KOPT-K1 (cell line): Measurements from ENCODE around the gene DOCK8.

ENCODE experiments used
- H3K27ac ChIP-seq: fragments of 200-600 bp; sonication (generic); 2 replicates; pipeline ENCODE4 v1.5.1; 2016; ENCODE audit warnings: antibody characterized with exemption, mild to moderate bottlenecking, low read depth, low read length; ENCODE audit not compliant: poor library complexity, severe bottlenecking
- H3K36me3 ChIP-seq: fragments of 200-600 bp; sonication (generic); 2 replicates; pipeline ENCODE4 v1.5.1; 2017; ENCODE audit warnings: antibody characterized with exemption, mild to moderate bottlenecking, low read length, moderate library complexity; ENCODE audit not compliant: insufficient read depth
- H3K9me3 ChIP-seq: fragments of 200-600 bp; sonication (generic); 2 replicates; pipeline ENCODE4 v1.5.1; 2017; ENCODE audit warnings: antibody characterized with exemption, low read length, mild to moderate bottlenecking; ENCODE audit not compliant: insufficient read depth, poor library complexity, severe bottlenecking

DOCK8 gene

GRCh38 chr9:468766-469426 is 254.2 kb downstream of the DOCK8 start:
- Histone ChIP-seq H3K27ac (peak overlapping the region; percentile 66), H3K36me3 (peaks cover 31% of the 10 kb centered on the region), H3K9me3 (no peaks in the 10 kb centered on the region)

DNA sequence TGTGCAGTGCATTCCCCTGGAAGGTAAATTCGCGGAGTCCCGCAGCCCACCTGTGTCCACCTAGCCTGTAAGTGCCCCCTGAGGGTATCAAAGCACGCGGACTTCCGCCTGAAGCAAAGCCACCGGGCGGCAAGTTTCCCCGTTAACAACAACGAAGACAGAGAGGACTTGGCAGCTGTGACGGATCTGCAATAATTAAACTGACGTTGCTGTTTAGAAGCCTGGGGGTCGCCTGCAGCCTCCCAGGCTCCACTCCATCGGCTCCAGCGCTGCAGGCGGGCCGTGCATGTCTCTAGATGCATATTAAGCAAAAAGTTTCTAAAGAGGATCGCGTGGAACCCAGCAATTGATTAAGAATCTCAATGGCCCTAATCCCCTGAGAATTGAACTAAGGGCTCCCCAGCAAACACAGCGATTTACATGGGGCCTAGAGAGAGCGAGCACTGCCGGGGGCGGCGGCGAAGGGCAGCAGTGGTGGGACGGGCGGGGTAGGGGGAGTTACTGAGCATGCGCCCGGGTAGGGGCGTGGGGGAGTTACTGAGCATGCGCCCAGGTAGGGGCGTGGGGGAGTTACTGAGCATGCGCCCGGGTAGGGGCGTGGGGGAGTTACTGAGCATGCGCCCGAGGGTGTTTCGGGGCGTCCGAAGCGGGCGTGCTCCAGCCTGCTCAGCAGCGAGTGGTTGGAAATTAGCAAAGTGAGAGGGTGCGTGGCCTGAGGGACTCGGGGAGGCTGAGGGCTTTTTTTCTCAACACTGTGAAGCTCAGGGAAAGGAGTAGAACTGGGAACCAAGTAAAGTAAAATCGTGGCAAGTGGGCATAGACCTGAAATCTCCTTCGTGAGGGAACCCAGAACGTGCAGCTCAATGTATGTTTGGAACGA is 255.2 kb downstream of the DOCK8 start:
- Histone ChIP-seq H3K27ac (peak overlapping the region; percentile 66), H3K9me3 (no peaks in the 10 kb centered on the region), H3K36me3 (peaks cover 21% of the 10 kb centered on the region)

GRCh38 chr9:470552-471194 is 256.0 kb downstream of the DOCK8 start:
- peak overlapping the region; percentile 60 for H3K27ac ChIP-seq
- peaks cover 13% of the 10 kb centered on the region for H3K36me3 ChIP-seq
- H3K9me3 ChIP-seq: no peaks in the 10 kb centered on the region

- H3K27ac ChIP-seq: peak overlapping the region; percentile 60
- no peaks in the 10 kb centered on the region for H3K9me3 ChIP-seq
- H3K36me3 ChIP-seq: peaks cover 9% of the 10 kb centered on the region
Measured at GRCh38 chr9:471320-471719, 256.7 kb downstream of the DOCK8 start.

DNA sequence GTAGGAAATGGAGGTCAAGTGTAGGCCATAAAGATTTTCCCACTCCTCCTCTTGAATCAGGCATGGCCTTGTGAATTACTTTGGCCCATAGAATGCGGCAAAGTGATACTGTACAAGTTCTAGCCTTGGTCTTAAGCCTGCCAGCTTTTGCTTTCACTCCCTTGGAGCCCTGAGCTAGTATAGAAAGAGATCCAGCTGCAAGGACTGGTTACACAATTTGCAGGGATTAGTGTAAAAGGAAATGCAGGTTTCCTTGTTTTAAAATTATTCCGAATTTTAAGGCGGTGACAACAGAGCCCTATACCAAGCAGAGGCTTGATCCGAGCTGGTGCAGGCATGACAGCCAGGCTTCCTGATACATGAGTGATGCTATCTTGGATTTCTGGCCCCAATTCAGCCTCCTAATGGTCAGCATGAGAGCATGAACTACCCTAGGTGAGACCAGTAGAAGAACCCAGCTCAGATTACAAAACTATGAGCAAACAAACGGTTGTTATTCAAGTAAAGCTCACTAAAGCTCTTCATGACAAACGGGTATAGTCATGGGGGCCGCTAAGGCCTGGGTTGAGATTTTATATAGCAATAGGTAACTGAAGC is 257.9 kb downstream of the DOCK8 start:
- Histone ChIP-seq H3K9me3 (no peaks in the 10 kb centered on the region), H3K27ac (no peak overlapping the region), H3K36me3 (no peaks in the 10 kb centered on the region)

- no peak overlapping the region for H3K27ac ChIP-seq
- no peaks in the 10 kb centered on the region for H3K9me3 ChIP-seq
- no peaks in the 10 kb centered on the region for H3K36me3 ChIP-seq
Measured at GRCh38 chr9:477193-477592, 262.5 kb downstream of the DOCK8 start.

DNA sequence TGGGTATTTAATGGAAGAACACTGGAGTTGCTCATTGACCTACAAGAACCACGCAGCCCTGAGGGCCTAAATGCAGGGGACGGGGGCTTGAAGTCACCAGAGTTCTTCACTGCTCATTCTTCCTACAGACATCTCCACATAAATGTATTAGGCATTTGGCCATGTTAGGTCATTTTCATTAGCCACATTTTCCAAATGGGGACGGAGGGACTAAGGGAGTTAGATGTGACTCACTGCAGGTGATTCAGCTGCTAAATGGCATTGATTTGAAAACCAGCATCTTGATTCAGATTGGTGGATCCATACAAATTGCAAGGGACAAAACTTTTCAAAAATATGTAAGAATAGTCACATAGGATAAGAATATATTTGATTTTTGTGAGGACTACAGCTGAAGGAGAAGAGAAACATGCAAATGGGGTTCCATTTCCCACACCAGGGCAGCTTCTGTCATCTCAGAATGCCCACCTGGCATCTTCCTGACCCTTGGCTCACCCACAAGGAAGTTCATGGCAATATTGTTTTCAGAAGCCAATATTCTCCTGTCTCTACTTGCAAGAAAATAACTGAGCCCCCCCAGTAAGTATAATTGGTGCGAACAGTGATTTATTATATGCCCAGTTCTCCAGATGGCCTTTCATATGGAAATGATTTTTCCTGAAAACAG is 264.8 kb downstream of the DOCK8 start:
- no peaks in the 10 kb centered on the region for H3K36me3 ChIP-seq
- no peak overlapping the region for H3K27ac ChIP-seq
- peaks cover 12% of the 10 kb centered on the region for H3K9me3 ChIP-seq

DNA sequence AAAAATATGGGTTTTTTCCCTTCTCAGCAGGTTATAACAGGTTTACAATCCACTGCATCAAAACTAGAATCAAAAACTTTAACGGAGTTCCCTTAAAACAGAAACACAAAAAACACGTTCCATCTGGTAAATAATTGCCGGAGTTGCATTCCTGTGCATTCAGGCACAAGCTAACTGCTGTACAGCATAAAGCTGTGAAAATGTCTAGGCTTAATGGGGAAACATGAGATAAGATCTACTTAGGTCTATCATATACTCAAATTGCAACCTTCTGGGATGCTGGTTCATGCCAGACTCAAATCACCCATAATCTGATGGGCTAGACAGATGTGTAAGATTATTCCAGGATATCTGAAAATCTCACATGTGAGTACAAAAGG is 265.3 kb downstream of the DOCK8 start:
- Histone ChIP-seq H3K9me3 (peaks cover 17% of the 10 kb centered on the region), H3K36me3 (no peaks in the 10 kb centered on the region), H3K27ac (no peak overlapping the region)

GRCh38 chr9:482739-483138 is 268.1 kb downstream of the DOCK8 start:
- no peaks in the 10 kb centered on the region for H3K36me3 ChIP-seq
- H3K27ac ChIP-seq: no peak overlapping the region
- peaks cover 20% of the 10 kb centered on the region for H3K9me3 ChIP-seq

GRCh38 chr9:486156-486555 is 271.5 kb downstream of the DOCK8 start:
- peaks cover 20% of the 10 kb centered on the region for H3K9me3 ChIP-seq
- no peak overlapping the region for H3K27ac ChIP-seq
- H3K36me3 ChIP-seq: no peaks in the 10 kb centered on the region

- Histone ChIP-seq H3K36me3 (no peaks in the 10 kb centered on the region), H3K9me3 (peaks cover 20% of the 10 kb centered on the region), H3K27ac (no peak overlapping the region)
Measured at GRCh38 chr9:487429-487828, 272.8 kb downstream of the DOCK8 start.

DNA sequence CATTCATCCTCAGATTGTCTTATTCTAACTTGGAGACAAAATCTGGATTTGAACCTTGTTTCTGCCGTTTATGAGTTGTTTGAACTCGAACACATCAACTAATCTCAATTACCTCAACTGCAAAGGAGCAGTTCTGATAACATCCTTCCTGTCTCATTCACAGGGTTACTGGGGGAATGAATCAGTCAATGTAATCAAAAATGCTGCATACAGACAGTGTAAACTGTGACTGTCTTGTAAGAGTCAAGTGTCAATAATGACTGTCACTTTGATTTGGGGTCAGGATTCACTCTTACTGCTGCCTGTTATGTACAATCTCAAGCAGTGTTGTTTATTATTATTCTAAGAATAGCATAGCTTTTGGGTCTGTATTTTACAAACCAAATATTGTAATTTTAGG is 273.8 kb downstream of the DOCK8 start:
- Histone ChIP-seq H3K9me3 (peaks cover 17% of the 10 kb centered on the region), H3K27ac (no peak overlapping the region), H3K36me3 (no peaks in the 10 kb centered on the region)

DNA sequence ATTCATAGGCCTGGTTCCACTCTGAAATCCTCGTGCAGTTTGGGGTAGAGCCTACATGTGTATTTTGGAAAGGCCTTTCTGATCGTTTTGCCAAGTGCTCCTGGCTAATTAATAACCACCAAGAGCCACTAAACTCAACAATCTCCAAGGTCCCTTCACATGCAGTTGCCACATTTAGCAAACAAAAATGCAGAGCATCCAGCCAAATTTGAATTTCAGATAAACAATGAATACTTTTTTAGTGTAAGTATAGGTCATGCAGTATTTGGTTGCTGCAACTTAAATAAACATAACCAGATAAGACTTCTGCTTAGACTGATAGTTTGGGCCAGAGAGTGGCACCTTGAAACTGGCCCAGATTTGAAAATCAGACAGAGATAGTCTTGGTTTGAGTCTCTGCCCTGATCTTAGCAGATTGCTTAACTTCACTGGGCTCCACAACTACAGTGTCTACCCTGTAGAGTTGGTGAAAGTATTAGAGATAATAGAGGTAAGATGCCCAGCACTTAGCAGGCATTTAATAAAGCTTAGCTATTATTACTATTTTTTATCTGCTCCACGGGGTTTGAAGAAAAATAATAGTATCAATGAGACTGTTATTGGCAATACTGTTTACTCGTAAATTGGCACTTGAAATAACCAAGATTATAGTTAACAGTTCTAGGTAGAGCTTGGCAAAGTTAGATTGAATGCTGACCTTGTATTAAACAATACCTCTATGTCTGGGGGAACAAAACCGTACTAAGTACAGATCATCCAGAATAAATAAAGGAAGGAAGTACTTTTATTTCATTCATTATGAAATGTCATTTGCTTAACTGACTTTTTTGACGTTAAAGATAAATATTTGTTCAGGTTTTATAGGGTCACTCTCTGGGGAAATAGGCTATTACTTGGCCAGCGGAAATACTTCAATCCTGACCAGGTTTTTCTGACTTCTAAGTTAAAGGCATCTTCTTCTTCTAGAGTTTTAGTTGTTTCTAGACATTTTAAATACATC is 274.8 kb downstream of the DOCK8 start:
- H3K9me3 ChIP-seq: peaks cover 7% of the 10 kb centered on the region
- H3K36me3 ChIP-seq: no peaks in the 10 kb centered on the region
- H3K27ac ChIP-seq: no peak overlapping the region

DNA sequence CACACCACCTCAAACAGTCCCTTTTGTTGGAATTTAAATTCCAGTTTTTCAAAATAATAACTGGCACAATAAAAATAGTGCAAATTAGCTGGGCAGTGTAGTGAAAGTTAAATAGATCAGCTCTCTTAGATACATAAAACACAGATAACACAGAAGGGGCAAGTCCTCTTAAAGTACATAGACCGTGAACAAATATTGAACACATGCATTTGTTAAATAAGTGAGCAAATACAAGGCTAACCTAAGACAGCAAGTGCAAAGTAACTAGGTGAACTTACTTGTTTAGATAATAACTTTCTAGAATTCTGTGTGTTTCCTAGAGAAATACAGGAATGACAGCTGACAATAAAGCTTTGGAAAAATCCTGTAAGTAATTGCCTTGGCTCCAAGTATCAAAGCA is 280.1 kb downstream of the DOCK8 start:
- no peaks in the 10 kb centered on the region for H3K9me3 ChIP-seq
- H3K27ac ChIP-seq: no peak overlapping the region
- H3K36me3 ChIP-seq: no peaks in the 10 kb centered on the region
